ENCODE data around the gene CLSTN2.

DNA sequence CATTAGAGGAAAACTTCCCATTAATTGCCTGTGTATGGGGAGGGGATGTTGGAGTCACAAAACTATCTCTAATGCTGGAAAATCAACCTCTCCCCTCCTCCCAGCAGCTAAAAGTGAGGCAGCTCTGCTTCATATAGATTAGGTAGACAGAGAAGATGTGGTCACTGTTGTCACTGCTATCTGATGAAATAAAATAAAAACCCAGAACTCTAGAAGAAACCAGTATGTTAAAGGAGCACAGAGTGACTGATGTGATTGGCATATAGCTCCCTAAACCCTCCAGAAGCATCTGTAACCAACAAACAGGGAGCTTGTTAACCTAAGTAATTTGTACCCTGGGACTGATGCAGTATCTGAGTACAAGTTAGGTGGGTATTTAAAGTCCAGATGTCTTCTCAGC lies 531.0 kb downstream of the CLSTN2 start:
- TF ChIP-seq MYNN (tag by site-specific recombination; IDR thresholded peaks at IDR 0.05; ENCODE audit: borderline replicate concordance): no peak
- no peak for TF ChIP-seq ZNF324 (tag by site-specific recombination; IDR thresholded peaks at IDR 0.05)

All from HEK293 (cell line).